Neural cell (in vitro differentiated cells): ENCODE data around the gene INSM1.

Source experiments
- EP300 ChIP-seq: fragments of 450-650 bp; conservative IDR thresholded peaks from 2 replicates; pipeline ENCODE4 v1.6.1; 2014; ENCODE audit warnings: antibody characterized with exemption, mild to moderate bottlenecking, moderate library complexity; ENCODE audit not compliant: poor library complexity, severe bottlenecking
- EZH2 ChIP-seq: fragments of 200-600, 300-800 bp; shearing (Covaris generic), sonication (generic); IDR thresholded peaks from 2 replicates; pipeline ENCODE4 v1.6.1; 2014; ENCODE audit warnings: antibody characterized with exemption, low read length, borderline replicate concordance, mild to moderate bottlenecking; ENCODE audit not compliant: insufficient read depth, poor library complexity, severe bottlenecking
- POLR2AphosphoS5 ChIP-seq: IDR thresholded peaks from 2 replicates; pipeline ENCODE4 v1.6.1; 2012
- REST ChIP-seq: IDR thresholded peaks from 2 replicates; pipeline ENCODE4 v1.6.1; 2012; ENCODE audit warnings: borderline replicate concordance
- TAF1 ChIP-seq: IDR thresholded peaks from 2 replicates; pipeline ENCODE4 v1.6.1; 2012; ENCODE audit warnings: low read depth
- TF ChIP-seq, protein P1 (sequence below): fragments of 450-650 bp; IDR thresholded peaks from 2 replicates; pipeline ENCODE4 v1.5.1; 2014; ENCODE audit warnings: antibody characterized with exemption, mild to moderate bottlenecking, moderate library complexity; ENCODE audit not compliant: poor library complexity, severe bottlenecking

- TF ChIP-seq, protein P1, sequence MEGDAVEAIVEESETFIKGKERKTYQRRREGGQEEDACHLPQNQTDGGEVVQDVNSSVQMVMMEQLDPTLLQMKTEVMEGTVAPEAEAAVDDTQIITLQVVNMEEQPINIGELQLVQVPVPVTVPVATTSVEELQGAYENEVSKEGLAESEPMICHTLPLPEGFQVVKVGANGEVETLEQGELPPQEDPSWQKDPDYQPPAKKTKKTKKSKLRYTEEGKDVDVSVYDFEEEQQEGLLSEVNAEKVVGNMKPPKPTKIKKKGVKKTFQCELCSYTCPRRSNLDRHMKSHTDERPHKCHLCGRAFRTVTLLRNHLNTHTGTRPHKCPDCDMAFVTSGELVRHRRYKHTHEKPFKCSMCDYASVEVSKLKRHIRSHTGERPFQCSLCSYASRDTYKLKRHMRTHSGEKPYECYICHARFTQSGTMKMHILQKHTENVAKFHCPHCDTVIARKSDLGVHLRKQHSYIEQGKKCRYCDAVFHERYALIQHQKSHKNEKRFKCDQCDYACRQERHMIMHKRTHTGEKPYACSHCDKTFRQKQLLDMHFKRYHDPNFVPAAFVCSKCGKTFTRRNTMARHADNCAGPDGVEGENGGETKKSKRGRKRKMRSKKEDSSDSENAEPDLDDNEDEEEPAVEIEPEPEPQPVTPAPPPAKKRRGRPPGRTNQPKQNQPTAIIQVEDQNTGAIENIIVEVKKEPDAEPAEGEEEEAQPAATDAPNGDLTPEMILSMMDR, result no peak
- TF ChIP-seq REST, result no peak
- TF ChIP-seq POLR2AphosphoS5, result no peak
- TF ChIP-seq EP300, result no peak
- TF ChIP-seq EZH2, result no peak
- no peak for TF ChIP-seq TAF1
Measured at GRCh38 chr20:20393207-20394120, 25.6 kb downstream of the INSM1 start.
